B cell (primary cell): ENCODE data around the gene TCF12. TPM values are rescaled to one million over a fixed set of nuclear protein-coding genes. Genes with fewer than 3 reads are reported as not detected.

Experiments
- ATAC-seq: fragments of 200-7000 bp; cut with Tn5 transposase; one replicate; pipeline ENCODE4 v1.10.0; 2021; ENCODE audit warnings: low read depth, mild to moderate bottlenecking, moderate number of reproducible peaks, moderate library complexity
- CTCF ChIA-PET: fragments of 350-600 bp; sonication (Branson Sonifier 250); formaldehyde crosslinking; loops from one replicate; lab custom pipeline; 2021; ENCODE audit warnings: antibody characterized with exemption, inconsistent platforms; lab: Charles Lee
- POLR2A ChIA-PET: fragments of 350-600 bp; sonication (Branson Sonifier 250); formaldehyde crosslinking; loops from one replicate; lab custom pipeline; 2021; ENCODE audit warnings: antibody characterized with exemption; lab: Charles Lee
- DNase-seq: peaks from one replicate; pipeline ENCODE4 v3.0.0; 2013
- H2AFZ ChIP-seq: 2 replicates; pipeline ENCODE4 v1.6.1; 2012; ENCODE audit warnings: mild to moderate bottlenecking, low read depth, low read length; ENCODE audit not compliant: insufficient read depth, poor library complexity, severe bottlenecking
- H3K27ac ChIP-seq, 2 donors: 1 replicate in 1 of 2; 2 replicates in 1 of 2; pipeline ENCODE4 v1.5.1; 2012 to 2013; ENCODE audit warnings: low read length in 2 of 2, mild to moderate bottlenecking in 2 of 2, moderate library complexity in 1 of 2
- H3K27me3 ChIP-seq, 4 experiments: fragments of 200-600 bp in 1 of 4; sonication (generic) in 1 of 4; replicated peaks in 1 of 4; 1 replicate in 2 of 4; 2 replicates in 2 of 4; pipeline versions ENCODE4 v1.6.1 to v1.7.0; 2013 to 2016; ENCODE audit warnings: low read length in 3 of 4, mild to moderate bottlenecking in 2 of 4, mixed read lengths in 1 of 4, moderate library complexity in 1 of 4; ENCODE audit not compliant: insufficient read depth in 4 of 4, control insufficient read depth in 3 of 4; ENCODE audit errors: control extremely low read depth in 1 of 4
- H3K36me3 ChIP-seq, 2 experiments: replicated peaks in 1 of 2; 1 replicate in 1 of 2; 2 replicates in 1 of 2; pipeline versions ENCODE4 v1.6.1 to v1.7.1; 2013; ENCODE audit warnings: low read length in 1 of 2; ENCODE audit not compliant: insufficient read depth in 2 of 2, control insufficient read depth in 1 of 2; ENCODE audit errors: control extremely low read depth in 1 of 2, extremely low read depth in 1 of 2
- H3K4me1 ChIP-seq, 2 donors: fragments of 200-600 bp in 1 of 2; sonication (generic) in 1 of 2; 1 replicate in 1 of 2; 2 replicates in 1 of 2; pipeline versions ENCODE4 v1.5.1 to v1.6.1; 2013 to 2017; ENCODE audit warnings: low read length in 2 of 2; ENCODE audit not compliant: control insufficient read depth in 2 of 2, insufficient read depth in 2 of 2
- H3K4me2 ChIP-seq: replicated peaks from 2 replicates; pipeline ENCODE3; 2012; ENCODE audit warnings: mild to moderate bottlenecking, low read depth, low read length; ENCODE audit not compliant: poor library complexity, severe bottlenecking
- H3K4me3 ChIP-seq, 5 experiments: fragments of 200-600 bp in 1 of 5; sonication (generic) in 1 of 5; 1 replicate in 3 of 5; 2 replicates in 2 of 5; pipeline versions ENCODE4 v1.5.1 to v1.7.0; 2011 to 2016; ENCODE audit warnings: low read length in 4 of 5, mild to moderate bottlenecking in 4 of 5, low read depth in 2 of 5, control low read depth in 1 of 5, moderate library complexity in 1 of 5; ENCODE audit not compliant: insufficient read depth in 1 of 5; ENCODE audit errors: control extremely low read depth in 1 of 5, extremely low read depth in 1 of 5
- H3K79me2 ChIP-seq: fragments of 200-600 bp; sonication (generic); one replicate; pipeline ENCODE4 v1.6.0; 2016; ENCODE audit warnings: low read length; ENCODE audit not compliant: control insufficient read depth, insufficient read depth
- H3K9ac ChIP-seq: fragments of 200-600 bp; sonication (generic); 2 replicates; pipeline ENCODE4 v1.6.1; 2017; ENCODE audit warnings: mild to moderate bottlenecking, low read length, moderate library complexity
- H3K9me3 ChIP-seq, 3 donors: one replicate each; pipeline versions ENCODE4 v1.6.1 to v1.7.1; 2013; ENCODE audit warnings: low read length in 2 of 3; ENCODE audit not compliant: control insufficient read depth in 2 of 3, insufficient read depth in 1 of 3; ENCODE audit errors: control extremely low read depth in 1 of 3
- H4K20me1 ChIP-seq: 2 replicates; pipeline ENCODE4 v1.6.0; 2012; ENCODE audit warnings: mild to moderate bottlenecking, low read length; ENCODE audit not compliant: insufficient read depth, control insufficient read depth, poor library complexity, severe bottlenecking
- H3K27ac Mint-ChIP-seq: one replicate; pipeline ENCODE4 v1.8.0; 2021; ENCODE audit warnings: mixed read lengths
- H3K27me3 Mint-ChIP-seq: one replicate; pipeline ENCODE4 v1.8.0; 2021; ENCODE audit warnings: mixed read lengths
- H3K4me1 Mint-ChIP-seq: one replicate; pipeline ENCODE4 v1.8.0; 2021; ENCODE audit warnings: mixed read lengths
- H3K4me3 Mint-ChIP-seq: one replicate; pipeline ENCODE4 v1.8.0; 2021; ENCODE audit warnings: mixed read lengths
- H3K9me3 Mint-ChIP-seq: one replicate; pipeline ENCODE4 v1.8.0; 2022; ENCODE audit warnings: mixed read lengths; ENCODE audit not compliant: insufficient read depth
- CTCF ChIP-seq: fragments of 200-600 bp; IDR thresholded peaks from one replicate; pipeline ENCODE4 v1.8.0; 2022; ENCODE audit warnings: antibody characterized with exemption, mild to moderate bottlenecking
- EZH2 ChIP-seq: IDR thresholded peaks from 2 replicates; pipeline ENCODE4 v1.6.1; 2012; ENCODE audit warnings: borderline replicate concordance, low read depth, mild to moderate bottlenecking, moderate library complexity, low read length; ENCODE audit not compliant: insufficient read depth, poor library complexity, severe bottlenecking
- WGBS: methylation state at CpG from one replicate; pipeline ENCODE4 v1.1.5; 2013; ENCODE audit warnings: missing lambda C conversion rate; ENCODE audit not compliant: insufficient coverage; 5-methylcytosine and 5-hydroxymethylcytosine counted together
- intact Hi-C: fragments of 100-400 bp; cut with micrococcal nuclease; formaldehyde crosslinking; loops from one replicate; pipeline ENCODE4 v1.10.0; 2022
- polyA plus RNA-seq: library from polyadenylated mRNA; depleted of rRNA; stranded (reverse); fragments of >200 nt; gene quantifications from 2 replicates; pipeline ENCODE4 v1.2.3, GENCODE V29; 2012
- total RNA-seq, 2 donors: library from RNA; stranded (reverse); fragments of 120-200 nt in 1 of 2; gene quantifications; 1 replicate in 1 of 2; 2 replicates in 1 of 2; pipeline versions ENCODE4 v1.2.3 to v1.2.4, GENCODE V29; 2013 to 2022

TCF12 gene
- total and polyA plus RNA-seq, 2 donors (not counting 1 experiment from before 2014, with no cell fraction given), result 27.1 to 131 TPM

- no peak for TF ChIP-seq CTCF
- no peak for TF ChIP-seq EZH2
- intact Hi-C loops, result no loop called here
- Histone ChIP-seq H3K4me2 (no peak overlapping the region), H3K27me3 (no peaks in the 10 kb centered on the region), H3K36me3 (peaks cover 2 to 4% of the 10 kb centered on the region in 2 experiments), H3K9me3 (no peaks in the 10 kb centered on the region), H3K27ac (no peak overlapping the region), H3K9ac (no peak overlapping the region), H3K79me2 (peaks cover 8% of the 10 kb centered on the region), H2AFZ (no peak overlapping the region), H3K4me3 (no peak overlapping the region), H3K4me1 (peaks cover 5 to 6% of the 10 kb centered on the region in 2 donors), H4K20me1 (peaks cover 4% of the 10 kb centered on the region)
- H3K27me3 Mint-ChIP-seq, result no peaks in the 10 kb centered on the region
- H3K27ac Mint-ChIP-seq, result no peak overlapping the region
- WGBS, result 88% methylated on average over 3 of the region's 6 CpGs
- H3K9me3 Mint-ChIP-seq, result no peaks in the 10 kb centered on the region
- ATAC-seq, result no peak
- ChIA-PET POLR2A (no interaction called here), CTCF (interaction anchor here (0.6 to 1.7 kb wide), 4 partner anchors 8 to 603 kb away, joined by 3 to 6 read pairs (median 4); no protein-coding TSS in a partner anchor)
- no peak for DNase-seq
- H3K4me3 Mint-ChIP-seq, result no peak overlapping the region
- H3K4me1 Mint-ChIP-seq, result peaks cover 44% of the 10 kb centered on the region
These were observed 176.1 kb downstream of the TCF12 start for GRCh38 chr15:57094321-57095257.

GRCh38 chr15:57095896-57096295, 177.5 kb downstream of the TCF12 start:
- no peaks in the 10 kb centered on the region for H3K27me3 Mint-ChIP-seq
- no peaks in the 10 kb centered on the region for H3K9me3 Mint-ChIP-seq
- Histone ChIP-seq H4K20me1 (peaks cover 10% of the 10 kb centered on the region), H3K9ac (no peak overlapping the region), H2AFZ (no peak overlapping the region), H3K4me3 (no peak overlapping the region), H3K4me1 (peaks cover 12 to 13% of the 10 kb centered on the region in 2 donors), H3K79me2 (peaks cover 6% of the 10 kb centered on the region), H3K4me2 (no peak overlapping the region), H3K36me3 (peaks cover 2 to 4% of the 10 kb centered on the region in 2 experiments), H3K27ac (no peak overlapping the region), H3K9me3 (no peaks in the 10 kb centered on the region), H3K27me3 (no peaks in the 10 kb centered on the region)
- H3K27ac Mint-ChIP-seq, result no peak overlapping the region
- 100% methylated on average over 3 of the region's 4 CpGs for WGBS
- H3K4me3 Mint-ChIP-seq, result no peak overlapping the region
- ChIA-PET POLR2A (no interaction called here), CTCF (interaction anchor here (1.7 kb wide), 1 partner anchor 605 kb away, joined by 6 read pairs; no protein-coding TSS in a partner anchor)
- TF ChIP-seq CTCF (no peak), EZH2 (no peak)
- no peak for ATAC-seq
- intact Hi-C loops, result no loop called here
- H3K4me1 Mint-ChIP-seq, result peaks cover 43% of the 10 kb centered on the region
- no peak for DNase-seq
